Nephron (organoid): ENCODE measurements around the gene NCOA3.

Experiments used
- H3K27ac Mint-ChIP-seq, 3 experiments: 2 replicates each; pipeline ENCODE4 v1.8.0; 2020; ENCODE audit warnings: mixed read lengths in 3 of 3, mild to moderate bottlenecking in 2 of 3, moderate library complexity in 1 of 3
- H3K27me3 Mint-ChIP-seq: 2 replicates; pipeline ENCODE4 v1.8.0; 2021; ENCODE audit warnings: low read depth, mild to moderate bottlenecking, moderate library complexity, mixed read lengths
- H3K36me3 Mint-ChIP-seq: 2 replicates; pipeline ENCODE4 v1.8.0; 2020; ENCODE audit warnings: low read depth, mixed read lengths
- H3K4me1 Mint-ChIP-seq: 2 replicates; pipeline ENCODE4 v1.8.0; 2020; ENCODE audit warnings: mixed read lengths
- H3K4me3 Mint-ChIP-seq, 3 experiments: 2 replicates each; pipeline ENCODE4 v1.8.0; 2020; ENCODE audit warnings: mild to moderate bottlenecking in 3 of 3, mixed read lengths in 3 of 3, moderate library complexity in 2 of 3
- H3K9me3 Mint-ChIP-seq: 2 replicates; pipeline ENCODE4 v1.8.0; 2020; ENCODE audit warnings: mixed read lengths
- TF ChIP-seq, protein P1 (sequence below), 3 experiments: fragments of 200-600 bp; sonication (generic); IDR thresholded peaks; one replicate each; pipeline ENCODE4 v1.5.0; 2021; ENCODE audit warnings: antibody characterized with exemption in 3 of 3; ENCODE audit not compliant: unreplicated experiment in 3 of 3

NCOA3 gene

DNA sequence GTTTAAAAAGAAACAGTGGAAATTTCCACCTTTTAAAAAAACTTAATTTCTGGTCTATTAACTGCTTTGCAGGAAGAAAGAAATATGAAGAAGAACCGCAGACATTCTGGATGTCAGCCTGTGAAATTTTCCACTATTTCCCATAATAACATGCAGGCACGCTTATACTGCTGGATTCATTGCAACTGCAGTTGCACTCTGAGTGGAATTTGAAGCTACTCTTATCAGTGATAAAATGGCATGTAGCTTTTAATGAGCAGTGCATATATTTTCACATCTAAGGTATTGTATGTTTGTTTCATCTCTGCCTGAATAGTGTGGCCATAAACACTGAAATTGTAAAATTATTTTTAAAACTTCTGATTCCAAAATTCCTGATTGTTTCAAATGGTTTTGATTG is 28.2 kb downstream of the NCOA3 start:
- H3K36me3 Mint-ChIP-seq, result peaks cover 34% of the 10 kb centered on the region
- TF ChIP-seq, protein P1, sequence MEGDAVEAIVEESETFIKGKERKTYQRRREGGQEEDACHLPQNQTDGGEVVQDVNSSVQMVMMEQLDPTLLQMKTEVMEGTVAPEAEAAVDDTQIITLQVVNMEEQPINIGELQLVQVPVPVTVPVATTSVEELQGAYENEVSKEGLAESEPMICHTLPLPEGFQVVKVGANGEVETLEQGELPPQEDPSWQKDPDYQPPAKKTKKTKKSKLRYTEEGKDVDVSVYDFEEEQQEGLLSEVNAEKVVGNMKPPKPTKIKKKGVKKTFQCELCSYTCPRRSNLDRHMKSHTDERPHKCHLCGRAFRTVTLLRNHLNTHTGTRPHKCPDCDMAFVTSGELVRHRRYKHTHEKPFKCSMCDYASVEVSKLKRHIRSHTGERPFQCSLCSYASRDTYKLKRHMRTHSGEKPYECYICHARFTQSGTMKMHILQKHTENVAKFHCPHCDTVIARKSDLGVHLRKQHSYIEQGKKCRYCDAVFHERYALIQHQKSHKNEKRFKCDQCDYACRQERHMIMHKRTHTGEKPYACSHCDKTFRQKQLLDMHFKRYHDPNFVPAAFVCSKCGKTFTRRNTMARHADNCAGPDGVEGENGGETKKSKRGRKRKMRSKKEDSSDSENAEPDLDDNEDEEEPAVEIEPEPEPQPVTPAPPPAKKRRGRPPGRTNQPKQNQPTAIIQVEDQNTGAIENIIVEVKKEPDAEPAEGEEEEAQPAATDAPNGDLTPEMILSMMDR (IDR thresholded peaks at IDR 0.05; ENCODE audit: unreplicated experiment in 3 of 3), result no peak
- no peak overlapping the region for H3K4me3 Mint-ChIP-seq
- H3K27me3 Mint-ChIP-seq, result no peaks in the 10 kb centered on the region
- H3K27ac Mint-ChIP-seq, result peak overlapping the region in 2 of 3 experiments; percentile 69 to 81
- peaks cover 11% of the 10 kb centered on the region for H3K9me3 Mint-ChIP-seq
- H3K4me1 Mint-ChIP-seq, result peaks cover 32% of the 10 kb centered on the region

DNA sequence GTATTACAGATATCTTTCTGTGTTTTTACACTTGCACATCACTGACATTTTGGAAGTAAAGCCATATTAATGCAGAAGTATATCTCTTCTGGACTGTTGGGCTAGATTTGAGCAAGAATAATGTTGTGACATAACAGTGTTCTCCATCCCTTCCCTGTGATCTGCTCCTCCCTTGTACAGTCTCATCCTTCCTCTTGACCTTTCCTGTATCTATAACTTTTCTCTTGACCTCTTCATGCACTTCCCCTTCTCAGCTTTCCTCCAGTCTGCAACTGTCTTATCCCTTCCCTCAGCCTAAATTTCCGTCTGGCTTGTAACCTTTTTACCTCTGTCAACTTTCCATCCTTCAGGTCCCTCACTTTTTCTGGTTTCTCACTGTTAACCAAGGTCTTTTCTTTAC is 29.8 kb downstream of the NCOA3 start:
- Mint-ChIP-seq H3K27me3 (no peaks in the 10 kb centered on the region), H3K9me3 (peaks cover 11% of the 10 kb centered on the region), H3K4me3 (no peak overlapping the region), H3K4me1 (peaks cover 32% of the 10 kb centered on the region), H3K27ac (peak overlapping the region in 1 of 3 experiments; percentile 38), H3K36me3 (peaks cover 32% of the 10 kb centered on the region)
- TF ChIP-seq, protein P1 (IDR thresholded peaks at IDR 0.05; ENCODE audit: unreplicated experiment in 3 of 3), result no peak

DNA sequence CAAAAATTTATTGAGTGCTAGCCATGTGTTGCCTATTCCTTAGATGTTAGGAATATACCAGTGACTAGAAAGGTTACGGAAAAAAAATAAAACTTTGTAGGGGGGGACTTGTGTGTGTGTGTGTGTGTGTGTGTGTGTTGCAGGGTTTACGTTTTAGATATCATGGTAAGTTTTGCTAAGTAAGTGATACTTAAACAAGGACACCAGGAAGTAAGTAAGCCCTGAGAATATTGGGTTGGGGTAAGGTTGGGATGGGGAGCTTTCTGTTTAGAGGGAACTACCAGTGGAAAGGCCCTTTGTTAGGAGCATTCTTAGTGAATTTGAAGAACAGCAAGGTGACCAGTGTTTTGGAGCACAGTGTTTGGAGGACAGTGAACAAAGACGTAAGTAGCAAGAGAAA is 30.3 kb downstream of the NCOA3 start:
- Mint-ChIP-seq H3K4me1 (peaks cover 32% of the 10 kb centered on the region), H3K4me3 (no peak overlapping the region), H3K27ac (no peak overlapping the region), H3K9me3 (peaks cover 10% of the 10 kb centered on the region), H3K27me3 (no peaks in the 10 kb centered on the region), H3K36me3 (peaks cover 28% of the 10 kb centered on the region)
- TF ChIP-seq, protein P1 (IDR thresholded peaks at IDR 0.05; ENCODE audit: unreplicated experiment in 3 of 3), result no peak

DNA sequence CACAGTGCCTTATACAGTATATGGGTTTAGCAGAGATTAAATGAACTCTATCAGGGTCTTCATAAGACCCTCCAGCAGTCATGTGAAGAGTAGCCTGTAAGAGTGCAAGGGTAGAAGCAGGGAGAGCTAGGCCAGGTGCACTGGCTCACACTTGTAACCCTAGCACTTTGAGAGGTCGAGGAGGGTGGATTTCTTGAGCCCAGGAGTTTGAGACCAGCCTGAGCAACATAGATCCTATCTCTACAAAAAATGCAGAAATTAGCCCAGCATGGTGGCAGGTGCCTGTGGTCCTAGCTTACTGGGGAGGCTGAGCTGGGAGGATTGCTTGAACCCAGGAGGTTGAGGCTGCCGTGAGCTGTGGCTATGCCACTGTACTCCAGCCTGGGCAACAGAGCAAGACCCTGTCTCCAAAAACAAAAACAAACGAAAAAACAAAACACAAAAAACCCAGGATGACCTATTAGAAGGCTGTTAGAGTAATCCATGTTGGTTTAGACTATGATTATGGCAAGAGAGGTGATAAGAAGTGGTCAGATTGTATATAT is 31.9 kb downstream of the NCOA3 start:
- H3K4me1 Mint-ChIP-seq, result peaks cover 38% of the 10 kb centered on the region
- H3K27me3 Mint-ChIP-seq, result no peaks in the 10 kb centered on the region
- no peaks in the 10 kb centered on the region for H3K9me3 Mint-ChIP-seq
- peaks cover 13% of the 10 kb centered on the region for H3K36me3 Mint-ChIP-seq
- TF ChIP-seq, protein P1 (IDR thresholded peaks at IDR 0.05; ENCODE audit: unreplicated experiment in 3 of 3), result no peak
- H3K27ac Mint-ChIP-seq, result peak overlapping the region in 2 of 3 experiments; percentile 45 to 66
- H3K4me3 Mint-ChIP-seq, result no peak overlapping the region

DNA sequence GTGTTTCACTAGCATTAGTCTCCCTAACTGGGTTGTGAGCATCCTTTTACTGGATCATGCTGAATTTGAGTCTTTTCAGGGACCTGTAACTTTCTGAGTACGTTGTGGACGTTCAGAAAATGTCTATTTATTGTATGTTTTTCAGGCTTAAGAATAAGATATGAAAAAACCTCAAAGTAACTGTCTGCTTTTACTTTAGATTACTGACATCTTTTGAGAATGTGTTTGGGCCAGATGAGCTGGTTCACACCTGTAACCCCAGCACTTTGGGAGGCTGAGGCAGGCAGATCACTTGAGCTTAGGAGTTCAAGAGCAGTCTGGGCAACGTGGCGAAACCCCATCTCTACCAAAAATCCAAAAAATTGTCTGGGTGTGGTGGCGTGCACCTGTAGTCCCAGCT is 32.7 kb downstream of the NCOA3 start:
- TF ChIP-seq, protein P1 (IDR thresholded peaks at IDR 0.05; ENCODE audit: unreplicated experiment in 3 of 3), result no peak
- peak overlapping the region in 1 of 3 experiments; percentile 45 for H3K27ac Mint-ChIP-seq
- peaks cover 13% of the 10 kb centered on the region for H3K36me3 Mint-ChIP-seq
- no peaks in the 10 kb centered on the region for H3K9me3 Mint-ChIP-seq
- H3K4me1 Mint-ChIP-seq, result peaks cover 43% of the 10 kb centered on the region
- no peaks in the 10 kb centered on the region for H3K27me3 Mint-ChIP-seq
- no peak overlapping the region for H3K4me3 Mint-ChIP-seq

DNA sequence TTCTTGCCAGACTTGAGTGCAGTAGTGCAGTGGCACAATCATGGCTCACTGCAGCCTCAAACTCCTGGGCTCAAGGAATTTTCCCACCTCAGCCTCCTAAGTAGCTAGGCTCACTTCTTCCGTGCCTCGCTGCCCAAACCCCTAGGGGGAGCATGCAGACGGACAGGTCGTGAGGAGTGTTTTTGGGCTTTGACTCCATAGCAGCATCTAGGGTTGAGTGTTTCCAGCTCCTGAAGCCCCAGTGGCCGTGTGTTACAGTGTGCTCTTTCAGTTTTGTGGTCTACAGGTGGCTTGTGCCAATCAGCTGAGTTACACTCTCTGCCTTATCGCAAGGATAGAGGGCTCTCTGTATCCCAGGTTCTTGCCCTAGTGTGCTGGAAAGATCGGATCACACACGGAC is 33.4 kb downstream of the NCOA3 start:
- no peaks in the 10 kb centered on the region for H3K9me3 Mint-ChIP-seq
- TF ChIP-seq, protein P1 (IDR thresholded peaks at IDR 0.05; ENCODE audit: unreplicated experiment in 3 of 3), result no peak
- H3K36me3 Mint-ChIP-seq, result peaks cover 13% of the 10 kb centered on the region
- H3K27ac Mint-ChIP-seq, result no peak overlapping the region
- H3K4me1 Mint-ChIP-seq, result peaks cover 38% of the 10 kb centered on the region
- no peaks in the 10 kb centered on the region for H3K27me3 Mint-ChIP-seq
- H3K4me3 Mint-ChIP-seq, result no peak overlapping the region
